Mucosa of gallbladder (tissue), 1 donor: ENCODE data around the gene TBC1D4. TPM values are rescaled to one million over a fixed set of nuclear protein-coding genes. Genes with fewer than 3 reads are reported as not detected.
A peak's percentile ranks its signal among the peaks of the same experiment; 100 is the strongest.
"Not testable (repeated sequence)": the region's sequence is repeated elsewhere in the genome, so short reads cannot be mapped to it uniquely, and the experiment has no call there.

ENCODE experiments used
- DNase-seq: peaks from one replicate; pipeline ENCODE4 v3.0.0-alpha.2; 2020; ENCODE audit warnings: low spot score
- total RNA-seq: library from RNA; stranded (reverse); gene quantifications from one replicate; pipeline ENCODE4 v1.2.1, GENCODE V29; 2021
- donor health status: DM: no; HTN: no; CAD: no.

Gene TBC1D4
- total RNA-seq, 1 donor from 2014 or later: 36.6 TPM

GRCh38 chr13:75357576-75358289, 124.2 kb downstream of the TBC1D4 start:
- no peak for DNase-seq

- DNase-seq: no peak
Observed at GRCh38 chr13:75356421-75356820, 125.5 kb downstream of the TBC1D4 start.

GRCh38 chr13:75355609-75356008, 126.4 kb downstream of the TBC1D4 start:
- DNase-seq: no peak

- no peak for DNase-seq
Observed at GRCh38 chr13:75353781-75354193, 128.2 kb downstream of the TBC1D4 start.

- no peak for DNase-seq
Observed at GRCh38 chr13:75352641-75353327, 129.2 kb downstream of the TBC1D4 start.

- not testable (repeated sequence) for DNase-seq
Observed at GRCh38 chr13:75351538-75351937, 130.4 kb downstream of the TBC1D4 start.

- no peak for DNase-seq
Observed at GRCh38 chr13:75347925-75348324, 134.0 kb downstream of the TBC1D4 start.

- peak; percentile 46 for DNase-seq
Observed at GRCh38 chr13:75347457-75347856, 134.5 kb downstream of the TBC1D4 start.

GRCh38 chr13:75345193-75345592, 136.8 kb downstream of the TBC1D4 start:
- DNase-seq: no peak

GRCh38 chr13:75341028-75341427, 140.9 kb downstream of the TBC1D4 start:
- DNase-seq: no peak

GRCh38 chr13:75339635-75340374, 142.2 kb downstream of the TBC1D4 start:
- no peak for DNase-seq

- no peak for DNase-seq
Observed at GRCh38 chr13:75334634-75335447, 147.1 kb downstream of the TBC1D4 start.

GRCh38 chr13:75333103-75333502, 148.9 kb downstream of the TBC1D4 start:
- no peak for DNase-seq

GRCh38 chr13:75331792-75332349, 150.1 kb downstream of the TBC1D4 start:
- no peak for DNase-seq

GRCh38 chr13:75330770-75331169, 151.2 kb downstream of the TBC1D4 start:
- no peak for DNase-seq

- DNase-seq: no peak
Observed at GRCh38 chr13:75329723-75330122, 152.2 kb downstream of the TBC1D4 start.

GRCh38 chr13:75329097-75329496, 152.9 kb downstream of the TBC1D4 start:
- DNase-seq: no peak

GRCh38 chr13:75327135-75327510, 154.8 kb downstream of the TBC1D4 start:
- no peak for DNase-seq

GRCh38 chr13:75326173-75327134, 155.5 kb downstream of the TBC1D4 start:
- no peak for DNase-seq

- no peak for DNase-seq
Observed at GRCh38 chr13:75325711-75326110, 156.3 kb downstream of the TBC1D4 start.
